CD4-positive, alpha-beta T cell treated with Interferon gamma for 1 hour (primary cell): Measurements from ENCODE around the gene PRSS23.

Experiments
- DNase-seq: peaks from one replicate; pipeline ENCODE4 v3.0.0-alpha.2; 2020

The PRSS23 gene

DNA sequence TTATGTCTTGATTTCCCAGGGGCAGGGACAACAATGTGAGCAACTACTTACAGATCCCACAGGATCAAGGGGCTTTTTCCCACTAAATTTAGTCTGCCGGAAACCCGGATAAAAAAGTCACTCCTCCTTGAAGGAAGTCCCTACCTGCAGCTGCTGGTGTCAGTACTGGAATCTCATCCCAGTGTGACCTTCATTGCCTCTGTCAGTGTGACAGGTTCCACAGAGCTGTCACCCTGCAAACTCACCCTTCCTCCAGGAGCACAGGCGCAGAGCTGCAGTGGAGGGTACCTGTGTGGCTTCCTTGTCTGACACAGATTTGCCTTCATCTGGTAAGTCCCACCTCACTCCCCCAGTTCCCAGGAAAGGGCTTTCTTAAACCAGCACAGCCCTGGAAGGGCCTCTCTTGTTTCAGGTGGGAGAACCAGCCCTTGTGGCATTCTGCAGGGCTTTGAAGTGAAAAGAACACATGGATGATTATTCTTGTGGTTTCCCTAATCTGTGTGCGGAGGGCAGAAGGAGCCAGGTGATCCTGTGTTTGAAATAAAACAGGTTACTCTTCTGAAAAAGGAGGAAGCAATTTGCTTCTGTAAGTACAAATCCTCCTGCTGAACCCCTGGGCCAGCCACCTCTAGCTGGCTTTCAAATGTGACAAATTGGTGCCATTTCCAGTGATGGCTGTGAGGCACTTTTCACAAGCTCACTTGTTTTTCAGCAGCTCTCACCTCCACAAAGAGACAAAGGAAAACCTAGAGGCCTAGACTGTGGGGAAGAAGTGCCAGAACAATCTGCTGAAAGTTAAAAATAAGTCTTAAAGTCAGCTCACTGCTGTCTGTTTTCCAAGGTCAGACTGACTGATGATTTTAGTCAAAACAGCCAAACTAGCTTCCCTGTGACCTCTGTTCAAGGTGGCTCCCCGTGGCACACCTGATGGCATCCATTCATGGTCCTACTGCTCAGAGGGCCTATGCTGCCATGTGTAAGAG is 9.2 kb upstream of the PRSS23 start:
- DNase-seq = no peak

DNA sequence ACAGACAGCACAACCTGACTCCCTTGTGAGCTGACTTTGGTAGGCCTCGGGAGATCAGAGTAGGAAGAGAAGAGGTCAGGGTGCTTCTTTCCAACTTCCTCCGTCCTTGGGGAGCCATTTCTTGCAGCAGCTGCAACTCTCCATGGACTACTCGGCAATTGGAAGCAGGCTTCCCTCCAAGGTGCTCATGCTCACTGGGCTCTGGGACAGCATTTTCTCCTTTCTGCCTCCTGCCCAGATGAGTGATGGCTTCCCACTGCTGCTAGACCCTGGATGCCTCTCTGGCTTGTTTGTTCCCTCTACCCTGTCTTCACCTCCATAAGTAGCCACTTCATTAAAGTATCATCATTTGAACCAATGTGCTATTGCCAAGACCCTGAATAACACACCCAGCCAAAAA is 8.2 kb upstream of the PRSS23 start:
- no peak for DNase-seq

DNA sequence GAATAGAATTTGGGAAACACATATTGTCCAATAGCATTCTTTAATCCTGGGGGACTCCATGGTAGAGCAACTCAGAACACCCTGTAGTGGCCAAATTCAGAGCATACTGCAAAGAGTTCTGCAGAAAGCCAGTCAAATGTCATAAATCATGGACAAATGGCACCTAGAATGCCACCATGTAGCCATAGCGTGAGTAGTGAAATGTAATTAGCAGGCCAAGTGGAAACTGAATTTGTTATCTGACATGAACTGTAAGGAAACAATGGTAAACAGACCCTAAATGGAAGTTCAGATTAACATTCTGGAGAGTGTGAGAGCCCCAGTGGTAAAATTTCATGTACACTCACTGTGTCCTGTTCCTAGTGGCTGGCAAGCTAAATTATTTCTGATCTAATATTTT is 7.0 kb upstream of the PRSS23 start:
- no peak for DNase-seq

DNA sequence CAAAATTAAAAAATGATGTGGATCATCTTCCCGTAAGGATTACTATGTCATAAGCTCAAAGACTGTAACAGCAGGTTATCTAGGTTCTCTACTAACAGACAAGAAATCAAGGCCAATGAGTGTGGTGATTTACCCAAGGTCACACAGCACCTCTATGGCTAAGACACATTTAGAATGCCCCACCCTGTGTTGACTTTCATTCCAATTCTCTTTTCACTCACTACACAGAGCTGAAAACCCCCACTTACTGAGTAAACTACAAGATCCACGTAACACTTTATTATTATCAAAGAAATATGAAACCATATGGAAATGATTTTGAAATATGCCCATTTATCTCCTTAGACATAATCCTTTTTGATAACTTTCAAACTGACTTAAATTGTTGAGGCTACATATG is 4.8 kb upstream of the PRSS23 start:
- DNase-seq = no peak

DNA sequence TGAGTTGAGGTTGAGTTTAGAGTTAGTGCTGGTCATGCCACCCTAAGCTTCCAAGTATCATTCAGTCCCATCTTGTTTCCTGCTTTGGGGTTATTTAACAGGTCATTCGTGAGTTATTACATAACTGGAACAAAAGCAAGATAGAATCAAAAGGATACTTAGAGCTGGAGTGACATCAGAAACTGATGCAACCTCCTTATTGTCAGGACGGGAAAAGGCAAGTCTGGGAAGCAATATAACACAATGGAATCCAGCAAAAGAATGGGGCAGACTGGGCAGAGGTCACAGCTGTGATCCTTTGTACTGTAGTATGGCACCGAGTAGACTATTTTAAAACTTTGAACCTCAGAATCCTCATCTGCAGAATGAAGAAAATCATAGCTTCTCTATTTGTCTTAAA is 4.4 kb upstream of the PRSS23 start:
- no peak for DNase-seq

DNA sequence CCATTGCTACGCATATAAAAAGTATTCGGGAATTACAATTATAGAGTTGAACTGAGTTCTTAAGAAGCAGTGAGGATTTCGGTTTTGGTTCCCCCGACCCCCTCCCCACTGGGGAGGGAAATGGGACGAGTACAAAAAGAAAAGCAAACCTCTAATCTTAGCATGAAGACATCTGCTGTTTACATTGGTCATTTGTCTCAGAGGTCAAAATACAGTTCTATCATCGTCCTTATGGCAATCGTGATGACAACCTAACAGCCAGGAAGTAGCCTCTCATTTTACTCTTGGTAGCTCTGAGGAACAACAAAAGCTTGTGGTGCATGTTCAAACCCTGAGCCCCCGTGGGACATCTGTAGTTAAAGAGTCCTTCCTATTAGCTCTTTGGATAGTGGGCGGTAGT is 3.2 kb upstream of the PRSS23 start:
- DNase-seq = no peak

DNA sequence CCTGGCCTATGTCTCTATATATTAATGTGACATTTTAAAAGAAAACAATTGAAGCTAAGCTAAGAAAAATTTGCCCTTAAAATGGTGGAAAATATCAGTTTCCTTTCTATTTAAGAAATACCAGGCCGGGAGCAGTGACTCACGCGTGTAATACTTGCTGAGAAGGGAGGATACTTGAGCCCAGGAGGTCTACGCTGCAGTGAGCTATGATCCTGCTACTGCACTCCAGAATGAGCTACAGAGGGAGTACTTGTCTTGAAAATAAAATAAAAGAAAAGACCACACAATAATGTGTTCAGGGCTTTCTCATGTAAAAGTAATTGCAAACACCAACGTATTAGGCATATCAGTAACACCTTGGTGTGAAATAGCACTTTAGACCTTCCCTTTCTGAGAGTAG is 1.4 kb upstream of the PRSS23 start:
- DNase-seq = no peak

DNA sequence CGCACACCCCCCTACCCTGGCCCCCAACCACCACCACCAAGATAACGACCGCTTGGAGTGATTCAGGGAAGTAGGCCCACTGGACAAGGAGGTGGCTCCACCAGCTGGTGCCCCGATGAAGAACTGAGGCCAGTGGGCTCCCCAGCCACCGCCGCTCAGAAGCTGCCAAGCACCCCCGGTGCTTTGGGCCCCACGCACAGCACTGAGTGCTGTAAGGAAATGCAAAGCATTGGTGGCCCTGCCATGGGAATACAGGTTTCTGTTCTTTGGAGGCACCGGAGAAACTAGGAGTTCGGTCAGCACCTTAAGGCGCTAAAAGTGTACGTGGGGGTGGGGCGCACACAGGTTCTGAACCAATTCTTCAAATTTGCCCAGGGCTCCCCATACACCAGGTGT is 664 bp upstream of the PRSS23 start:
- DNase-seq = no peak

DNA sequence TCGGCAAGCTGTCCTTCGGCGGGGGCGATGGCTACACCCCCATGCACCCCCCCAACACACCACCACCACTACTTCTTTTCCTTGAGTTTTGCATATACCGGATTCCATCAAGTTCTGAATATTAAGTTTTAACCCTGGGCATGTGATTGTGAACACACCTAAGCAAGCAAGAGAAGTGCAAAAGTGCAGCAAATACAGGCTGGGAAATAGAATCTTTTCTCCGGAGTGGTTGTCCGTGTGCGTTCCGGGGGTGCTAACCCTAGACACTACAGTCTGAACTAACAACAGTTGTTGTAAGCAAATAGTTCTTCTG is 574 bp downstream of the PRSS23 start:
- DNase-seq = no peak

DNA sequence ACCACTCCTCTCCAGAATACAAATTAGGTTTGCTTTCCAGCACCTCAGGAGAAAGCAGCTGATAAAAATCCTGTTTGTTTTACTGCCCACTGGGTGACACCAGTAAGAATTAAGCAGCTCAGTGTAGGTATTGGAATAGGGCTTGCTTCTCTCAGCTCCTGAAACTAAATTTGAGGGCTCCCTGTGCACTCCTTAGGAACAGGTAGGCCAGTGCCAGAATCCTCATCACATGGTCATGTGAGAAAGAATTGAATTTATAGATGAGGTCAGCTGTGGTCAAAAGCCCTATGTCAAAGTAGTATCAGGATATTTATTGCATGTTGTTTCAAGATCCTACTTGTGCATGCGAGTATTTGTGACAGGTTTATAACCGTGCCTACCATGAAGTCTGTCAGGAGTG is 1.0 kb downstream of the PRSS23 start:
- DNase-seq = no peak

DNA sequence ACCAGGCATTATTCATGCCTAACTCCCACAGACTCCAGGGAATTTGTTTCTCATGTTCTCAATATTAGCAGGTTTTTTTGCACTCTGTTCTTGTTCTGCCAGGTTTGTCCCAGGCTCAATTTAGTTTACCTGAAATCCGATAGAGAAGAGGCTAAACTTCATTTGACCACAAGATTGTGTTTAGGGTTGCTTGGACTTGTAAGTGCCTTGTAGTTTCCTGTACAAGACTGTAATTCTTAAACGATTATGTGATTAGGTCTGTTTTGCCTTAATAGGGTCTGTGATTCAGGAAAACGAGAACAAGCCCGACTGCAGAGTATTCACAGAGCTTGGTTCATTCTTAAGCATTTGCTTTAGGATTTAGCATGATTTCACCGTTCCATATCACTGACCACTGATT is 1.8 kb downstream of the PRSS23 start:
- DNase-seq = no peak

DNA sequence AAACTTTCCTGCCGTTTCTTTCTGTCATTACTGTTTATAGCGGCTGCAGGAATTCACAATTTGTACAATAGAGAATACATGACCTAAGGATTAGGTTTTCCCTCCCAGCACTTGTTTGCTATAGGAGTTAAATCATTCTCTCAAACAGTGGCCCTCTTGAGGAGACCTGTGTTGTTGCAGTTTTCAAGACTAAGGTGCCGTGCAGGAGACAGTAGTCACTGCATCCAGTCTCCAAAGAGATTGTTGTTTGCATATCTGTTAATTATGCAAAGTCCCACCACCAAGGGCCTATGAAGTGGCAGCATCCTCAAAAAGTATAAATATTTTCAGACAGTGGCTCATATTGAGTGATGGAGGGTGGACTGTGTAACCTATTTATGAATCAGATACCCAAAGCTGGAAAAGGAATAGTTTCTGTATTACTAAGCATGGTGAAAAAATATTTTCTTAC is 2.3 kb downstream of the PRSS23 start:
- DNase-seq = no peak

DNA sequence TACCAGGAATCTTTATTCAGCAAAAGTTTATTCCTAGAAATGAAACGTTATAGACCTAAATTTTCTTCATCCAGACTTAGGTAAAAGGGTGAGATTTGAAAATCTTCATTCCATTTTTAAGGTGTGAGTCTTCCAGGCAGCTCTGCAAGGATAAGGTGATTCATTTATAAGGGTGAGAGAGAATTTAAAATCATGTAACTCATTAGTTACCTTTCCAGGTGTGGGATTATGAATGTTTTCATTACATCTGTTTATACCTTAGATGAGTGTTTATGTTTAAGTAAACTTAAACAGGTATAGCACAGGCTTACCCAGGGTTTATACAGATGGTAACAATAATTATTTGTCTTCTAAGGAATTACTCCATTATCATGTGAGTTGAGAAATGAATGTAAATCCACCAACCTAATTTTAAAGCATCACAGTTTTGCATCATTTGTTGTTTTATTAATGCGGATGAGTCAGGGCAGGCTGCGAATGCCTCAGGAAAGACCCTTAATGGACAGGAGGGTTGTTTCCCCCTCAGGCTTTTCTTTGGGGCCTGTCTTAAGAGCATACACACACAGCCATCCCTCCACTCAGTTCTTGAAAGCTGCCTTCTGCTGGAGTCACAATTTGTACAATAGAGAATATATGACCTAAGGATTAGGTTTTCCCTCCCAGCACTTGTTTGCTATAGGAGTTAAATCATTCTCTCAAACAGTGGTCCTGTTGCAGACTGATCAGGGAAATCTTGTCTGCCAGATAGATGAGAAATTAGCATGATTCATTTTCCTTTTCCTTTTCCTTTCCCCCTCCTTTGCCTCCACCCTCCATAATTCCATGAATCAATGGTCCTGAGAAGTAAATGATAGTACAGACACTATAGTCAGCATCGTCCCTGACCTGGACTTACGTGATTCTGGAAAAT is 3.0 kb downstream of the PRSS23 start:
- no peak for DNase-seq

DNA sequence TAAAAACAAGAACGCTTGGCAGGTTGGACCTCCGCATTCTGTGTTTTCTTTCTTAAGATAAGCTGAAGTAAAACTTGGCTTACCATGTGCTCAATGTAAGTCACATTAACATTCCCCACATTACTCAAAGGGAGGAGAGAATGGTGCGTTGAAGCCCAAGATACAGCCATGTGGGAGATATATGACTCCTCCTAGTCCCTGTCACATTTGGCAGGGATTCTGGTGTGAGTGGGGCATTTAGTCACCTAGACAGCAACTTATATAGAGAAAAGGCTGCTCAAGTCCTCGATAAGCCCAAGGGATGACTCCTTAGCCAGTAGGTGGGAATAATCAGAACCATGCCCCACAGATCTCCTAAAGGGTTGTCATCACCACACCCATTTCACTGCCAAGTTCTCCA is 4.6 kb downstream of the PRSS23 start:
- DNase-seq = no peak

DNA sequence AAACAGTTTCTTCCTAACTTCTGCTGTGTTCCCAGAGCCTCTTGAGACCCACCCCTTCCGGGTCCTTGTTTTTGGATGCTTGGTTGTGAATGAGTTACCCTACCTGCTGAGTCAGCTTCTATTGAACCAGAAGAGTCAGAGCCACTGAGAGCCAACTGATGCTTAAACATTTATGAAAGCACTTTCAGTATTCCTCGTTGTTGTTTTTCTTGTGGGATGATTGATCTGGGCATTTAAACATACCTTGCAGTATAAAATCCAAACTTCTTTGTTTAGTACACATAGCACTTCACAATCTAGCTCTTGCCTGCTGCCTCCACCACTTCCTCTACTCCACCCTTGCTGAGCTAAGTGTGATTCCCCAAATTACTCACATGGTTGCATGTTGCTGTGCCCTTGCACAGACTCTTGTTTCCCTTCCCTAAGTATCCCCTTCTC is 5.5 kb downstream of the PRSS23 start:
- DNase-seq = peak; percentile 11

DNA sequence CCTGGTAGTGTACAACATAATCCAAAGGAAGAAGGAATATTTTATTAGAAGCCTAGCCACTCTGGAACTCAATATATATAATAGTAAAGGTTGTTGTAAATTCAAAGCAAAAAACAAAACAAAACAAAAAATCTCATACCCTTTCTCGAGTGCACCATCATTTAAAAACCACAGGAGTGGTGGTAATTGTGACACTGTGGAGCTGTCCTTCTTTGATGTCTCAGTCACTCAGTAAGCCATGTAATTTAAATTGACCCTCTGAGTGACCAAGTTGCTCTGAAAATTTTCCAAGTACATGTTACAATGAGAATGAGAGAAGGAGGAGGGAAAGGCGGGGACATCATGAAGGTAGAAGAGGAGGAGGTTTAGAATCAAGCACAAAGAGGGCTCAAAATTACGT is 6.6 kb downstream of the PRSS23 start:
- DNase-seq = no peak

DNA sequence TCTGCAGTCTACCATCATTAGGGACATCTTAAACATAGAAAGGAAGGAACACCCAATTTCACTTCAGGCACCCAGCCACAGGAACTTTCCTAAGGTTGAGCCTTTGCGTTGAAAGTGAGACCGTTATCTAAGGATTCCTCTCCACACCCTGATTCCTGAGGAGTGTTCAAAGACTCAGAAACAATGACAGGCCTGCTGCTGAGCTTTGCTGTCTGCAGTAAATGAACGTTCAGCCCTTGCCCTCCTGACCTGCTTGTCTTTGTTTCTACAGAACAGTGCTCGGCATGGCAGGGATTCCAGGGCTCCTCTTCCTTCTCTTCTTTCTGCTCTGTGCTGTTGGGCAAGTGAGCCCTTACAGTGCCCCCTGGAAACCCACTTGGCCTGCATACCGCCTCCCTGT is 7.0 kb downstream of the PRSS23 start:
- DNase-seq = no peak

DNA sequence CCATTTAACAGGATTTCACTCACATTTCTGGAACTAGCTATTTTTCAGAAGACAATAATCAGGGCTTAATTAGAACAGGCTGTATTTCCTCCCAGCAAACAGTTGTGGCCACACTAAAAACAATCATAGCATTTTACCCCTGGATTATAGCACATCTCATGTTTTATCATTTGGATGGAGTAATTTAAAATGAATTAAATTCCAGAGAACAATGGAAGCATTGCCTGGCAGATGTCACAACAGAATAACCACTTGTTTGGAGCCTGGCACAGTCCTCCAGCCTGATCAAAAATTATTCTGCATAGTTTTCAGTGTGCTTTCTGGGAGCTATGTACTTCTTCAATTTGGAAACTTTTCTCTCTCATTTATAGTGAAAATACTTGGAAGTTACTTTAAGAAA is 9.2 kb downstream of the PRSS23 start:
- no peak for DNase-seq

DNA sequence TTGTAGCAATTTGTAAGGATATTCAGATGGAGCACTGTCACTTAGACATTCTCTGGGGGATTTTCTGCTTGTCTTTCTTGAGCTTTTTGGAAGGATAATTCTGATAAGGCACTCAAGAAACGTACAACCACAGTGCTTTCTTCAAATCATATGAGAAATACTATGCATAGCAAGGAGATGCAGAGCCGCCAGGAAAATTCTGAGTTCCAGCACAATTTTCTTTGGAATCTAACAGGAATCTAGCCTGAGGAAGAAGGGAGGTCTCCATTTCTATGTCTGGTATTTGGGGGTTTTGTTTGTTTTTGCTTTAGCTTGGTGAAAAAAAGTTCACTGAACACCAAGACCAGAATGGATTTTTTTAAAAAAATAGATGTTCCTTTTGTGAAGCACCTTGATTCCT is 9.9 kb downstream of the PRSS23 start:
- no peak for DNase-seq

DNA sequence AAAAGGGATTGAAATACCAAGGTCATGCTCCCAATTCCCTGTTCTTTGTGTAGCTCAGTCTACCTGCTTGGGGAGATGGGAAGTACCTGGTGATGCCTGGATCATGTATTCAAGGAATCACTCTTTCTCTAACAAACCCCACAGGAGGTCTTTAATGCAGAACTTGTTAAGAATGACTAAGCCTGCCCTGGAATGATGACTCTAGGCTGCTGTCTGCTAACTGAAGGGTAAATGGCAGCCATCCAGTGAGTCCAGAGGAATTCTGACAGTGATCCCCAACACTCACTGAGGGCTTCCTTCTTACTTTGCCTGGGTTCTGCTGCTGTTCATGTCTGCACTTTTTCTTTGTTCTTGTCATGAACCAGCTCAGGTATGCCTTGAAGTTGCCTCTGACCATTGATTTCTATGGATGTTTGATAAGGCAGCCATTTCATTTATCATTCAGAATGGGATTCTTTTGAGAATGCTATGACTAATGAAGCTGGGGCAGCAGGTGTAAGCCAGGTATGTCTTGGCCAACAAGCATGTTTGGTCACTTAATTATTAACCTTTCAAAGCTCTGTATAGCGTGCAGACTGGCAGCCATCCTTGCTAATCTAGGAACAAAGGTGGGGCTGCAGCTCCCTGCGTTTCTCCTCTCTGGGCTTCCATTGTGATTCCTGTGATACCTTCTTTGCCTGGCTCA is 11.4 kb downstream of the PRSS23 start:
- DNase-seq = no peak

DNA sequence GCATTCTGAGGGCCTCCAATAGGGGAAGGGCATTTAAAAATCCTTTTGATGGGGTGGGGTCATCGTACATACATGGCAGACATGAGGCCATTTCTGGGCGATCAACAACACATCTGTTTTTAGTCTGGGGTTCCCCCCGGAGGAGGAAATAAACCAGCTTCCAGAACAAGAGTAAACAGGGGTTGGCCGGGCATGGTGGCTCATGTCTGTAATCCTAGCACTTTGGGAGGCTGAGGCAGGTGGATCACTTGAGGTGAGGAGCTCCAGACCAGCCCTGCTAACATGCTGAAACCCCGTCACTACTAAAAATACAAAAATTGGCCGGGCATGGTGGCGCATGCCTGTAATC is 12.0 kb downstream of the PRSS23 start:
- no peak for DNase-seq

DNA sequence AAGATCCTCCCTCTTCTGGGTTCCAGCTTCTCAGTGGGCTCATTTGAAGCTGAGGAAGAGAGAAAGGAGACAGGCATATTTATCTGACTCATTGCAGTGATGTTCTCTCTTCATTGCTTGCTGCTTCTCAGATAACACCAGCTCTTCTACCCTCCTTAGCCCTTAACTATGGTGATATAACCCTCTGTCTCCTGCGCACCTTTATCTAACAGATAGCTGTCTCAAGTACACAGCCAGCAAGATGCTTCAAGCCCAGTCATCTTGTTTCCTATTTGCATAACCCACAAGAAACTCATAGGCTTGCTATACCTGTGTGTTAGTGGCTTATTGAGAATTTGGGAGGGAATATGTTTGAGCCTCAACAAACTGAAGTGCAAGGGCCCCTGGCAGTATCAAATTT is 12.6 kb downstream of the PRSS23 start:
- DNase-seq = no peak

DNA sequence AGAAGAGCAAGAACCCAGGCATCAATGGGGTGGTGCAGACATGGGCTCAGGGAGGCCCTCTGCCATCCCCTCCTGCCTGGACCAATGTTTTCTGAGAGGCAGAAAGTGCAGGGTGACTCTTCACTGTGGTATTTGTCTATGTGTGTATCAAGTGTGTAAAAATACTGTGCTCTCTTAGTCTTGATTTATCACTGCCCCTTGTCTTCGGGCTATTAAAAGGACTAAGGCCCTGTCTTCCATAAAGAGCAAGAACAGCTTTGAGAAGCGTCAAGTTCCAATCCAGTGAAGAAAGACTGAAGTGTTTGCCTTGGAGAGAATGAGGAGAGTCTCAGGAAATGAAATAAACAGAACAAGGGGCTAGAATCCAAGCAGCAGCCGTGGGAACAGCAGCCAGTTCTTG is 14.4 kb downstream of the PRSS23 start:
- no peak for DNase-seq

DNA sequence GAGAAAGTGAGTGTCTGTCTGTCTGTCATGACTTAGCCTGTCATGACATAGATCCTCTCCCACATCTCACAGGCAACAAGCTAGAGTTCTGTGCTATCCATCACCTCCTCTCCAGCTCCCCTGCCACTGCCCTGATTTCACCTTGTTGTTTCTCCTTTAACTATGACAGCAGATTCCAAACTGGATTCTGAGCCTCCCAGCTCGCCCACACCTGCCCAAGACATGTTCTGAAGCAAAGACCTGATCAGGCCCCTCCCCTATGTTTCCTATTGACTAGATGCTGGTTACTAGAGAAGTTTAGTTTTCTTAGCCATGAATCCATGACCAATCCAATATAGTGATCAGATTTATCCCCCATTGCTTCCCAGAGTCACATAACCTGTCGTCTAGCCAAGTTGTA is 15.4 kb downstream of the PRSS23 start:
- no peak for DNase-seq
